GM19043 (cell line): ENCODE measurements around the gene TBC1D8.
"Not testable (repeated sequence)": the region's sequence is repeated elsewhere in the genome, so short reads cannot be mapped to it uniquely, and the experiment has no call there.

Experiments used
- ATAC-seq: cut with Tn5 transposase; IDR thresholded peaks from one replicate; pipeline ENCODE4 v1.9.1; 2021; ENCODE audit warnings: low read depth; ENCODE audit not compliant: unreplicated experiment

TBC1D8 gene

DNA sequence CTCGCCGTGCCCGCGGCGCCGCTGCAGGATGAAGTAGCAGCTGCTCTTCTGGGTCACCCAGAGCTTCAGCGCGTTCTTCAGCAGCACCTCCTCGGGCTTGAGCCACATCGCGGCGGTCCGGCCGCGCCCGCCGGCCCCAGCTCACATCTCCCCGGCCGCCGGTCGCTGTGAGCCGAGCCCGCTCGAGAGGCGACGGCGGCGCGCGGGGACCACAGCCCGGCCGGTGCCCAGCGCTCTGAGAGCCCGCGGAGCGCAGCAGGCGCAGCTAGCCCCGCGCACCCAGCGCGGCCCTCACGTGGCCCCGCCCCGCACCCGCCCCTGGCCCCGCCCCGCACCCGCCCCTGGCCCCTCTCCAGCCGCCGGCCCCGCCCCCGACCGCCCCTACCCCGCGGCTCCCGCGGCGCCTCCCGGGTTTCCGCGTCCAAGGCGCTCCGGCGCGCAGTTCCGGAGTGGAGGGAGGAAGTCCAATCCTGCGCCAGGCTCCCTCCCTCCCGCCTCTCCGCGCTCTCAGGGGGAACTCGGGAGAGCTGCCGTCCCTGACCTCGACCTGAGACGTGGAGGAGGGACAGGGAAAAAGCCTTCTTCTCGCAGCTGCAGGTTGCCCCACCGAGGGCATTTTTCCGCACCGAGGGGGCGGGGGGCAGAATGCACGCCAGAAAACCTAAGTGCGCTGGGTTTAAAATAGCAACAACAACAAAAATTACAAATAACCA is at the start of gene TBC1D8:
TSS of gene TBC1D8 (minus strand) at position 237 of the 713 bp plus-strand sequence. CDS start at position 108, 129 bp downstream.
- ATAC-seq = peak; percentile 53

DNA sequence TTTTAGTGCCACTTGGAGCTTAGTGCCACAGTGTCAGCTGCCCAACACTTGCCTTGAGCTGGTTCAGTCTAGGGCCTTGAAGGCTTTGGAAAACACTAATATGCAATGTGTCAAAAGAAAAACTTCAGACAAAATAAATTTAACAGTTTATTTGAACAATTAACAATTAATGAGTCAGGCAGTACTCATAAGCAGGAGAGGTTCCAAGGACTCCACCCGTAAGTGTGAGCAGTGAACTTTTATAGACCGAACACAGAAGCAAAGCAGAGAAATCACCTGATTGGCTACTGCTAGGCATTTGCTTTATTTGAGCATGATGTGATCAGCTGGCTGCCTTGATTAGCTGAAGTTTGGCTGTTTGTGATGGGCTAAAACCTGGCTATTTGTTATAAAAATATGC is 49.5 kb upstream of the TBC1D8 start:
- ATAC-seq = no peak

DNA sequence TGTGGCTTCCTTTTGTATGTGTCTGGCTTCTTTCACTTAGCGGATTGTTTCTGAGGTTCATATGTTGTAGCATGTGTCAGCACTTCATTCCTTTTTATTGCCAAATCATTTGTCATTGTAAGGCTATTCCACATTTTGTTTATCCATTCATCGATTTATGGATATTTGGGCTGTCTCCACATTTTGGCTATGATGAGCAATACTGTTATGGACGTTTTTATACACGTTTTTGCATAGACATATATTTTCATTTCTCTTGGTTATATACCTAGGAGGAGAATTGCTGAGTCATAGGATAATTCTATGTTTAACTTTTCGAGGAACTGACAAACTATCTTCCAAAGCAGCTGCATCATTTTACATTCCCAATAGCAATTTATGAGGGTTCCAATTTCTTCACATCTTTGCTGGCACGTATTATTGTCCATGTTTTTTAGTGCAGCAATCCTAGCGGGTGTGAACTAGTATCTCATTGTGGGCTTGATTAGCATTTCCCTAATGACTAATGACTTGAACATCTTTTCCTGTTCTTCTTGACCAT is 48.1 kb upstream of the TBC1D8 start:
- no peak for ATAC-seq

DNA sequence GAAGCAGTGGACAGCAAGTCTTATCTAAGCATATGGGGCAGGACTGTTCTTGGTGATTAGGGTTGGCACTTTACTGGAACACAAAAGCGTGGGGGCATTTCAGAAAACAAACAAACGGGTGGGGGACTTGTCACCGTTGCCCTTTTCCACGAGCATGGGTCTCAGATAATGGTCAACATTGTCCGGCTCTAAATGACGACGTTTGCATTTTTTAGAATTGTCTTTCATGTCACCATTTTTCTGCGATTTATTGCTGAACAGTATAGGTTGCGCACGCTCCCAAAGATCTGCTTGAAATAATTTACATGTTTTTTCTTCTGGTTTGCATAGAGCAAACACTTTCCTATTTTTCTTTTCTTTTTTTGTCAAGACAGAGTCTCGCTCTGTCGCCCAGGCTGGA is 46.6 kb upstream of the TBC1D8 start:
- no peak for ATAC-seq

DNA sequence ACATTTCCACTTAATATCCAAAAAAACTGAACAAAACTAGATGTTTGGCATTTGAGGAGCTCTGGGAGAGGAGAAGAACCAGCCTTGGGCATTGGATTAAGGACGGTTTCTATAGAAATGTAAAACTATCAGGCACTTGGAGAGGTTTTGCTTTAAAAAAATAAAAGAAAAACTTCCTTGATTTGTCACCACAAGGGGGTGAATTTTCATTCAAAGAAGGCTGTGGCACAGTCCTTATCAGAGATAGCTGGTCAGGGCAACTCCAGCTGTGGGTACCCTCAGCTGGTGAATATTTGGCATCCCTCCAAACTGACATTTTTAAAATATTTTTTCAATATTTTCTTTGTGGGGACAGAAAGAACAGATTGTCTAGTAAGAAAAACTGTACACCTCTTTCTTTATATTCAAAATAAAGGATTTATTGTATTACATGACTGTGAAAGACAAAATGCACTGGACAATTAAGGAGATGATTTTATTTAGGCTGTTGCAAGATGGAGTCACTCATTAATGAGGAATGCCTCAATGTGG is 46.1 kb upstream of the TBC1D8 start:
- ATAC-seq = no peak

- ATAC-seq = no peak
Measured at GRCh38 chr2:101195871-101196661, 44.9 kb upstream of the TBC1D8 start.

GRCh38 chr2:101193033-101193626 is 41.9 kb upstream of the TBC1D8 start:
- no peak for ATAC-seq

DNA sequence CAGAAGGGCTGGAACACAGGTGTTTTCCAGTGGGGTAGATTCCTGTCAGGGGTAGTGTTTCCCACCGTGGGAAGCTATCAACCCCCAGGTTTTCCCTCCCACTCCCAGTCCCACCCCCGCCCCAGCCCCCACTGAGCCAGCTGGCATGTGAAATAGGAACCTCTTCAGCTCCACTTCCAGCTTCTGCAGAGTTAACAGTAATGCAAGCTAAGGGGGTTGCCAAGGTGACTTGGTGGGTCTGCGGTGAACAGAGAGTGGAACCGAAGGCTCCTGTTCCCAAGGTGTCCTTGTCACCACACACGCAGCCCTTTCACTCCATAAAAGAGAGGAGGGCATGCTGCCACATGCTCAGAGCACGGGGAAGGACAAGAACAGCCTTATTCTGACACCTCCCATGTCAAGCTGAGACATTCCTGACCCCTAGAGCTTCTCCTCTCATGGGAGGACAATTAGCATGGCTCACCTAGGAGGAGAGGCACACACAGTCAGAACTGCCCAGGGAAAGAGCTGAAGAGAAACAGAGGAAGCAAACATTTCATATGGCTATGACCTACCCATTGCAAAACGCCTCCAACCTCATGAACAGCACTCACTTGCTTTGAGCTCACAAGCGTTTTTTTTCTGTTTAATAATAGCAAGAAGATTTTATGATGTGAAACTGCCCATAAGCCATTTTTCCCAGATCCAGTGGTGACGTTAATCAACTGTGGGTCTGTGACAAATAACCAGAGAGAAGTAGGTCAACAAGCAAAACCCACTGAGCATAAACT is 39.8 kb upstream of the TBC1D8 start:
- no peak for ATAC-seq

DNA sequence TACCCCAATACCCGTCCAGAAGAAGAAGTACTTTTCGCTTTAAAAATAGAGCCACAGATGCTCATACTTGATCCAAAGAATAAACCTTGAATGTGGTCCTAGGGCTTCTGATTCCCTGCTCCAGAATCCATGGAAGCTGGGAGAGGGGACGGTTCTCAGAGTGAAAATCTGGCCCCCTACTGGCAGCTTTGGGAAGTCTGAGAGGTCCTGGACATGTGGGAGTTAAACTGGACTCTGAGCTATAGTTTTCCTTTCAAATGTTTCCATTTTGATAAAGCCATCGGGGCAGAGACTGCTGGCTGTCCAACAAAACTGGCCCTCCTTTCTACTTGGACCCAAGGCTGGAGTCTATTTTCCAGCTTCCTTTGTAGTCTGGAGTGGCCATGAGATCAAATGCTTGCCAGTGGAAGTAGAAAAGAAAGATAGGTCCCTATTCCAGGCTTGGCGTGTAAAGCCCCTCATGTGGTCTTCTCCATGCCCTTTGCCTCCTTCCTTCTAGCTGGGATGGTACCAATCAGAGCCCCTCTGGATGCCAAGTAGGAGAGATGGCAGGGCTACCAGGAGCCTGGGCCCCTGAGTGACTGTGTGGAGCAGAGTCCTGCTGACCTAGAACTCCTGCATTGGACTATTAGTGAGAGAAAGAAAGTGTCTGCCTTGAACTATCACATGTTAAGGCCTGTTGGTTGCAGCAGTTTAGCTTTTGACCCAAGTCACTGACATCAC is 37.7 kb upstream of the TBC1D8 start:
- ATAC-seq = no peak

GRCh38 chr2:101187131-101187530 is 35.9 kb upstream of the TBC1D8 start:
- ATAC-seq = no peak

- no peak for ATAC-seq
Measured at GRCh38 chr2:101185656-101186055, 34.5 kb upstream of the TBC1D8 start.

GRCh38 chr2:101185085-101185484 is 33.9 kb upstream of the TBC1D8 start:
- ATAC-seq = no peak

GRCh38 chr2:101179982-101180381 is 28.8 kb upstream of the TBC1D8 start:
- ATAC-seq = no peak

DNA sequence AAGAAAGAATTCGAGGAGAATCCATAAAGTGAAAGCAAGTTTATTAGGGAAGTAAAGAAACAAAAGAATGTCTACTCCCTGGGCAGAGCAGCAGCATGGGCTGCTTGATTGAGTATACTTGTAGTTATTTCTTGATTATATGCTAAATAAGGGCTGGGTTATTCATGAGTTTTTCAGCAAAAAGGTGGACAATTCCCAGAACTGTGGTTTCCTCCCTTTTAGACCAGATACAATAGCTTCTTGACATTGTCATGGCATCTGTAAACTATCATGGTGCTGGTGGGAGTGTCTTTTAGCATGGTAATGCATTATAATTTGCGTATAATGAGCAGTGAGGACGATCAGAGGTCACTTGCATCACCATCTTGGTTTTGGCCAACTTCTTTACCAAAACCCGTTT is 25.6 kb upstream of the TBC1D8 start:
- no peak for ATAC-seq

GRCh38 chr2:101175991-101176390 is 24.8 kb upstream of the TBC1D8 start:
- no peak for ATAC-seq

GRCh38 chr2:101173707-101174295 is 22.6 kb upstream of the TBC1D8 start:
- ATAC-seq = no peak

- not testable (repeated sequence) for ATAC-seq
Measured at GRCh38 chr2:101169822-101170221, 18.6 kb upstream of the TBC1D8 start.

DNA sequence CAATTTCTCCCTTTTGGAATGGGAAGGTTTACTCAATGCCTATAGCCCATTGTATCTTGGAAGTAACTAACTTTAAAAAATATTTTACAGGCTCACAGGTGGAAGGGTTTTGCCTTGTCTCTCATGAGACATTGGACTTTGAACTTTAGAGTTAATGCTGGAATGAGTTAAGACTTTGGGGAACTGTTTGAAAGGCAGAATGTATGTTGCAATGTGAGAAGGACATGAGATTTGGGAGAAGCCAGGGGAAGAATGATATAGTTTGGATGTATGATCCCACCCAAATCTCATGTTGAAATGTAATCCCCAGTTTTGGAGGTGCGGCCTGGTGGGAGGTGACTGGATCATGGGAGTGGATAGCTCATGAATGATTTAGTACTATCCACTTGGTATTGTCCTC is 17.5 kb upstream of the TBC1D8 start:
- ATAC-seq = no peak

GRCh38 chr2:101167532-101167931 is 16.4 kb upstream of the TBC1D8 start:
- ATAC-seq = not testable (repeated sequence)
